ENCODE data around the gene CNTNAP2. TPM values are rescaled to one million over a fixed set of nuclear protein-coding genes. Genes with fewer than 3 reads are reported as not detected.

Gene CNTNAP2
- polyA plus RNA-seq, 4 donors = 0.54 to 10.1 (median 2.6) TPM

- DNase-seq (no peak), FAIRE-seq (no peak)
- 86 to 91% (median 86%) methylated on average over 5 of the region's 5 CpGs for whole genome bisulfite sequencing, 3 donors
- Histone ChIP-seq H3K27ac (ENCODE audit: low read depth in 1 of 3, low read length in 2 of 3) (no peak overlapping the region), H3K27me3 (ENCODE audit: control insufficient read depth in 3 of 3, insufficient read depth in 3 of 3, low read length in 3 of 3) (no peaks in the 10 kb centered on the region), H3K4me1 (ENCODE audit: control insufficient read depth in 3 of 3, insufficient read depth in 2 of 3, low read depth in 1 of 3, low read length in 2 of 3) (no peaks in the 10 kb centered on the region), H3K9me3 (ENCODE audit: control insufficient read depth in 2 of 2, insufficient read depth in 1 of 2, low read depth in 1 of 2, low read length in 1 of 2) (no peaks in the 10 kb centered on the region), H3K36me3 (ENCODE audit: control insufficient read depth in 3 of 3, insufficient read depth in 2 of 3, low read depth in 1 of 3, low read length in 3 of 3) (no peaks in the 10 kb centered on the region), H3K4me3 (ENCODE audit: low read depth in 1 of 3, low read length in 3 of 3) (no peak overlapping the region)
These were observed 611.5 kb downstream of the CNTNAP2 start for GRCh38 chr7:146728141-146728540.

DNA sequence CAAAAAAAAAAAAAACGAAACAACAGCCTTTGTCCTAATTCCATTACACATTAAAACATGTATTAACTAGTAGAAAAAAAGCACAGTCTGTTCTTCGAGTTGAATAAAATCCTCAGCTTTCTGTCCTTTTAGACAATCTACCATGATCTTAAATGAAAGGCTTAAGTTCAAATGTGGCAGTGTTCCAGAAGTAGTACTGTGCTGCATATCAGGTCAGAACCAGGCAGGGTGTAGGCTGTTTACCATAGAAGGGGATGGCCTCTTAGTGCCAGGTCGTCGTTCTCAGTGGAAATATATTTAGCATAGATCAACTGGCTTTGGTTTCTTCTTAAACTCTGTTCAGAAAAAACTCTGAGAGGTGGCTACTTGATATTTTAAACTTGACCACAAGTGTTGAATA is 612.0 kb downstream of the CNTNAP2 start:
- Histone ChIP-seq H3K27me3 (ENCODE audit: control insufficient read depth in 3 of 3, insufficient read depth in 3 of 3, low read length in 3 of 3) (no peaks in the 10 kb centered on the region), H3K9me3 (ENCODE audit: control insufficient read depth in 2 of 2, insufficient read depth in 1 of 2, low read depth in 1 of 2, low read length in 1 of 2) (no peaks in the 10 kb centered on the region), H3K27ac (ENCODE audit: low read depth in 1 of 3, low read length in 2 of 3) (no peak overlapping the region), H3K4me1 (ENCODE audit: control insufficient read depth in 3 of 3, insufficient read depth in 2 of 3, low read depth in 1 of 3, low read length in 2 of 3) (no peaks in the 10 kb centered on the region), H3K4me3 (ENCODE audit: low read depth in 1 of 3, low read length in 3 of 3) (no peak overlapping the region), H3K36me3 (ENCODE audit: control insufficient read depth in 3 of 3, insufficient read depth in 2 of 3, low read depth in 1 of 3, low read length in 3 of 3) (no peaks in the 10 kb centered on the region)
- DNase-seq = no peak
- 58 to 64% (median 58%) methylated on average over 4 of the region's 4 CpGs for WGBS, 3 donors
- FAIRE-seq = no peak

DNA sequence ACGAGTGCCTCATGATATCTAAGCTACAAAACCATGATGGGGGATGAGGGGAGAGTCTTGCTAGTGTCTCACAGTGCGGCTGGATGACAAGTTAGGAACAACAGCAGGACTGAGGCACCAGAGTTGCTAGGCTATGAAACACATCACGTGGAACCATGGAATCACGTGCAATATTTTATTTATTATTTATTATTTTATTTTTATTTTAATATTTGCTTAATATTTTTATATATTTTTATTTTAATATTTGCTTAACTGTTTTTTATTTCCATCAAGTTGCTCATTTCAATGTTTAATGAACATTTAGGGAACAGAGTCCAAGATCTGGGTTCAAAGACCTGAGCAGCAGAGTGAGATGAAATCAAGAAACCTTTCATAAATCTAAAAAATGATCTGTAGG is 614.6 kb downstream of the CNTNAP2 start:
- WGBS, 3 donors = 71 to 83% (median 74%) methylated on average over 4 of the region's 4 CpGs
- Histone ChIP-seq H3K4me1 (ENCODE audit: control insufficient read depth in 3 of 3, insufficient read depth in 2 of 3, low read depth in 1 of 3, low read length in 2 of 3) (no peaks in the 10 kb centered on the region), H3K27ac (ENCODE audit: low read depth in 1 of 3, low read length in 2 of 3) (no peak overlapping the region), H3K27me3 (ENCODE audit: control insufficient read depth in 3 of 3, insufficient read depth in 3 of 3, low read length in 3 of 3) (no peaks in the 10 kb centered on the region), H3K36me3 (ENCODE audit: control insufficient read depth in 3 of 3, insufficient read depth in 2 of 3, low read depth in 1 of 3, low read length in 3 of 3) (no peaks in the 10 kb centered on the region), H3K4me3 (ENCODE audit: low read depth in 1 of 3, low read length in 3 of 3) (no peak overlapping the region), H3K9me3 (ENCODE audit: control insufficient read depth in 2 of 2, insufficient read depth in 1 of 2, low read depth in 1 of 2, low read length in 1 of 2) (no peaks in the 10 kb centered on the region)
- FAIRE-seq = no peak
- DNase-seq = no peak

DNA sequence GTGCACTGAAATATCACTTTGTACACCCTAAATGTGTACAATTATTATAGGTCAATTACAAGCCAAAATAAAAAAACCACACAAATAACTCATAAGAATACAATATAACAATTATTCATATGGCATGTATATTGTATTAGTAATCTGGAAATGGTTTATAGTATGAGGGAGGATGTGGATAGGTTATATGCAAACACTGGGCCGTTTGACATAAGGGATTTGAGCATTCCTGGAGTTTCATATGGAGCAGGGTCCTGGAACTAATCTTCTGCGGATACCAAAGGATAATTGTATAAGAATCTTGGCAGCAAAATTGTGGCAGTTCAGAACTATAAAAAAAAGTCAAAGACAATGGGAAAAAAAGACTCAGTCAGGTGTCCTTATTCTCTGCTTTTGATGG is 619.4 kb downstream of the CNTNAP2 start:
- FAIRE-seq (no peak), DNase-seq (no peak)
- Histone ChIP-seq H3K27me3 (ENCODE audit: control insufficient read depth in 3 of 3, insufficient read depth in 3 of 3, low read length in 3 of 3) (no peaks in the 10 kb centered on the region), H3K4me1 (ENCODE audit: control insufficient read depth in 3 of 3, insufficient read depth in 2 of 3, low read depth in 1 of 3, low read length in 2 of 3) (no peaks in the 10 kb centered on the region), H3K36me3 (ENCODE audit: control insufficient read depth in 3 of 3, insufficient read depth in 2 of 3, low read depth in 1 of 3, low read length in 3 of 3) (no peaks in the 10 kb centered on the region), H3K9me3 (ENCODE audit: control insufficient read depth in 2 of 2, insufficient read depth in 1 of 2, low read depth in 1 of 2, low read length in 1 of 2) (peaks cover 0 to 8% of the 10 kb centered on the region in 2 donors), H3K4me3 (ENCODE audit: low read depth in 1 of 3, low read length in 3 of 3) (no peak overlapping the region), H3K27ac (ENCODE audit: low read depth in 1 of 3, low read length in 2 of 3) (no peak overlapping the region)
- WGBS, 3 donors = 54 to 57% (median 56%) methylated on average over 2 of the region's 2 CpGs

DNA sequence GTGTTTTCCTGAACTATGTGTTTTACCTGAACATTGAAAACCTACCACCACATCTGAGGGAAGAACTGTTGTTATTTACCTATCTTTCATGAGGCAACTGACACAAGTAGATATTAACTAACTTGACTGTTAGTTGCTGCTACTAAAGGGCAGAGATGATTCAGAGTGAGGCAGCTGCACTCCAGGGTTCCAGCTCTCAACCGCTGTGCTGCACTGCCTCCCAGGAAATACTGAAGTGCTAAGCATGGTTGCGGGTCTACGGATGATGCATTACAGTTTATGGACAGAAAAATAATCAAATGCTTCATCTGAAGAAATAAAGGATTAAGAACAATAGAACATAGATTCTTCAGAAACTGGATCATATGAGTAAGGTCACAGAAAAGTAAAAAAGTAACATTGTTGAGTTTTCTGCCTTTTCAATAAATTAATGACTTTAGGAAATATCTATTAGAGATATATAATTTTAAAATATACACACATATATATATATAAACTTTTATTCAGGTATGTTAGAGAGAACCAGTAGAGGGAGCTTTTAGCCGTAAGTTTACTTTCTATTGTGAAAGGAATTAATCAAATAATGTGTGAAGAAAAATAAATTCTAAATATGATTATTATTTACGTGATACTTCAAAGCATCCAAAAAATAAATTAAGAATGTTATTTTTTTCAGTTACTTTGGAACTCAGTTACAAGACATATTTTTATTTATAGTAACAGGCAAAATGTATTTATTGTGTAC is 620.0 kb downstream of the CNTNAP2 start:
- DNase-seq (no peak), FAIRE-seq (peak; percentile 68)
- H3K36me3 ChIP-seq (ENCODE audit: control insufficient read depth in 3 of 3, insufficient read depth in 2 of 3, low read depth in 1 of 3, low read length in 3 of 3) = no peaks in the 10 kb centered on the region
- 66 to 76% (median 67%) methylated on average over 5 of the region's 5 CpGs for WGBS, 3 donors
- no peak overlapping the region for H3K4me3 ChIP-seq (ENCODE audit: low read depth in 1 of 3, low read length in 3 of 3)
- peaks cover 0 to 8% of the 10 kb centered on the region in 2 donors for H3K9me3 ChIP-seq (ENCODE audit: control insufficient read depth in 2 of 2, insufficient read depth in 1 of 2, low read depth in 1 of 2, low read length in 1 of 2)
- no peaks in the 10 kb centered on the region for H3K27me3 ChIP-seq (ENCODE audit: control insufficient read depth in 3 of 3, insufficient read depth in 3 of 3, low read length in 3 of 3)
- H3K4me1 ChIP-seq (ENCODE audit: control insufficient read depth in 3 of 3, insufficient read depth in 2 of 3, low read depth in 1 of 3, low read length in 2 of 3) = no peaks in the 10 kb centered on the region
- H3K27ac ChIP-seq (ENCODE audit: low read depth in 1 of 3, low read length in 2 of 3) = no peak overlapping the region

- no peaks in the 10 kb centered on the region for H3K36me3 ChIP-seq (ENCODE audit: control insufficient read depth in 3 of 3, insufficient read depth in 2 of 3, low read depth in 1 of 3, low read length in 3 of 3)
- no peak for FAIRE-seq
- no peak overlapping the region for H3K27ac ChIP-seq (ENCODE audit: low read depth in 1 of 3, low read length in 2 of 3)
- DNase-seq = no peak
- WGBS, 3 donors = 89 to 91% (median 91%) methylated on average over 1 of the region's 1 CpG
- H3K9me3 ChIP-seq (ENCODE audit: control insufficient read depth in 2 of 2, insufficient read depth in 1 of 2, low read depth in 1 of 2, low read length in 1 of 2) = peaks cover 0 to 8% of the 10 kb centered on the region in 2 donors
- H3K4me1 ChIP-seq (ENCODE audit: control insufficient read depth in 3 of 3, insufficient read depth in 2 of 3, low read depth in 1 of 3, low read length in 2 of 3) = no peaks in the 10 kb centered on the region
- H3K27me3 ChIP-seq (ENCODE audit: control insufficient read depth in 3 of 3, insufficient read depth in 3 of 3, low read length in 3 of 3) = no peaks in the 10 kb centered on the region
- no peak overlapping the region for H3K4me3 ChIP-seq (ENCODE audit: low read depth in 1 of 3, low read length in 3 of 3)
These were observed 623.4 kb downstream of the CNTNAP2 start for GRCh38 chr7:146740039-146740438.

DNA sequence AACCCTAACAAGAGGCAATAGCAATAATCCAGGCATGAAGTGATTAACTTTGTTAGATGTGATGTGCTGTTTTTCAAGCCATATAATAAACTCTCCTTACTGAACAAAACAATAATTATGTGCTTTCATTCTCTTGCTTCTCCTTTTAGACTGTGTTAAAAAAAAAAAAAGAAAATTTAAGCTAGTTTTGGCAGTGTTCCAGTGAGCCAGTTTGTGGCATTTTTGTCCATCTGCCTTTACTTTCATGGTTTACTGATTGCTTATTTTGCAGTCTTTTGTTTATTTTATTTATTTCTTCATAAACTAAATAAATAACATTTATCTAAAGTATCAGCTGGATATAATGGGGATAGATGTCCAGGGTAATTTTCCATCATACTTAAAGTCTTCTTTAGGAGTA is 625.3 kb downstream of the CNTNAP2 start:
- H3K27ac ChIP-seq (ENCODE audit: low read depth in 1 of 3, low read length in 2 of 3) = no peak overlapping the region
- FAIRE-seq = no peak

GRCh38 chr7:146754385-146754784 is 637.8 kb downstream of the CNTNAP2 start:
- FAIRE-seq (no peak), DNase-seq (no peak)
- Histone ChIP-seq H3K27me3 (ENCODE audit: control insufficient read depth in 3 of 3, insufficient read depth in 3 of 3, low read length in 3 of 3) (no peaks in the 10 kb centered on the region), H3K36me3 (ENCODE audit: control insufficient read depth in 3 of 3, insufficient read depth in 2 of 3, low read depth in 1 of 3, low read length in 3 of 3) (no peaks in the 10 kb centered on the region), H3K4me3 (ENCODE audit: low read depth in 1 of 3, low read length in 3 of 3) (no peak overlapping the region), H3K9me3 (ENCODE audit: control insufficient read depth in 2 of 2, insufficient read depth in 1 of 2, low read depth in 1 of 2, low read length in 1 of 2) (peaks cover 0 to 7% of the 10 kb centered on the region in 2 donors), H3K4me1 (ENCODE audit: control insufficient read depth in 3 of 3, insufficient read depth in 2 of 3, low read depth in 1 of 3, low read length in 2 of 3) (no peaks in the 10 kb centered on the region), H3K27ac (ENCODE audit: low read depth in 1 of 3, low read length in 2 of 3) (no peak overlapping the region)
- 23 to 55% (median 42%) methylated on average over 1 of the region's 1 CpG for WGBS, 3 donors

More for the DNA sequence above, 625.3 kb downstream of the CNTNAP2 start:
- Histone ChIP-seq H3K27me3 (ENCODE audit: control insufficient read depth in 3 of 3, insufficient read depth in 3 of 3, low read length in 3 of 3) (no peaks in the 10 kb centered on the region), H3K4me3 (ENCODE audit: low read depth in 1 of 3, low read length in 3 of 3) (no peak overlapping the region), H3K9me3 (ENCODE audit: control insufficient read depth in 2 of 2, insufficient read depth in 1 of 2, low read depth in 1 of 2, low read length in 1 of 2) (peaks cover 0 to 8% of the 10 kb centered on the region in 2 donors), H3K36me3 (ENCODE audit: control insufficient read depth in 3 of 3, insufficient read depth in 2 of 3, low read depth in 1 of 3, low read length in 3 of 3) (no peaks in the 10 kb centered on the region), H3K4me1 (ENCODE audit: control insufficient read depth in 3 of 3, insufficient read depth in 2 of 3, low read depth in 1 of 3, low read length in 2 of 3) (no peaks in the 10 kb centered on the region)
- DNase-seq = no peak

- Histone ChIP-seq H3K36me3 (ENCODE audit: control insufficient read depth in 3 of 3, insufficient read depth in 2 of 3, low read depth in 1 of 3, low read length in 3 of 3) (no peaks in the 10 kb centered on the region), H3K4me1 (ENCODE audit: control insufficient read depth in 3 of 3, insufficient read depth in 2 of 3, low read depth in 1 of 3, low read length in 2 of 3) (no peaks in the 10 kb centered on the region), H3K9me3 (ENCODE audit: control insufficient read depth in 2 of 2, insufficient read depth in 1 of 2, low read depth in 1 of 2, low read length in 1 of 2) (peaks cover 0 to 9% of the 10 kb centered on the region in 2 donors), H3K27ac (ENCODE audit: low read depth in 1 of 3, low read length in 2 of 3) (no peak overlapping the region), H3K4me3 (ENCODE audit: low read depth in 1 of 3, low read length in 3 of 3) (no peak overlapping the region), H3K27me3 (ENCODE audit: control insufficient read depth in 3 of 3, insufficient read depth in 3 of 3, low read length in 3 of 3) (no peaks in the 10 kb centered on the region)
- FAIRE-seq (no peak), DNase-seq (no peak)
- 54 to 79% (median 54%) methylated on average over 2 of the region's 2 CpGs for WGBS, 3 donors
These were observed 639.0 kb downstream of the CNTNAP2 start for GRCh38 chr7:146755585-146755984.

Measured in small intestine (tissue), 7 donors.